ENCODE data around the gene EPB42.

GRCh38 chr15:43270113-43270665, 49.4 kb upstream of the EPB42 start:
- TF ChIP-seq, protein P1, sequence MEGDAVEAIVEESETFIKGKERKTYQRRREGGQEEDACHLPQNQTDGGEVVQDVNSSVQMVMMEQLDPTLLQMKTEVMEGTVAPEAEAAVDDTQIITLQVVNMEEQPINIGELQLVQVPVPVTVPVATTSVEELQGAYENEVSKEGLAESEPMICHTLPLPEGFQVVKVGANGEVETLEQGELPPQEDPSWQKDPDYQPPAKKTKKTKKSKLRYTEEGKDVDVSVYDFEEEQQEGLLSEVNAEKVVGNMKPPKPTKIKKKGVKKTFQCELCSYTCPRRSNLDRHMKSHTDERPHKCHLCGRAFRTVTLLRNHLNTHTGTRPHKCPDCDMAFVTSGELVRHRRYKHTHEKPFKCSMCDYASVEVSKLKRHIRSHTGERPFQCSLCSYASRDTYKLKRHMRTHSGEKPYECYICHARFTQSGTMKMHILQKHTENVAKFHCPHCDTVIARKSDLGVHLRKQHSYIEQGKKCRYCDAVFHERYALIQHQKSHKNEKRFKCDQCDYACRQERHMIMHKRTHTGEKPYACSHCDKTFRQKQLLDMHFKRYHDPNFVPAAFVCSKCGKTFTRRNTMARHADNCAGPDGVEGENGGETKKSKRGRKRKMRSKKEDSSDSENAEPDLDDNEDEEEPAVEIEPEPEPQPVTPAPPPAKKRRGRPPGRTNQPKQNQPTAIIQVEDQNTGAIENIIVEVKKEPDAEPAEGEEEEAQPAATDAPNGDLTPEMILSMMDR (IDR thresholded peaks at IDR 0.05): no peak
- no peak for TF ChIP-seq POLR2A (IDR thresholded peaks at IDR 0.05)
